K562 (cell line): Measurements from ENCODE around the gene ABHD17B. TPM values are rescaled to one million over a fixed set of nuclear protein-coding genes. Genes with fewer than 3 reads are reported as not detected.

ENCODE experiments used
- ATAC-seq: fragments of 200-7000 bp; cut with Tn5 transposase; 3 replicates; pipeline ENCODE4 v1.9.1; 2020; ENCODE audit warnings: moderate library complexity
- BruUV-seq: library from RNA; stranded (reverse); fragments of 400-500 nt; replicated peaks from 2 replicates; lab custom pipeline; 2021; lab: Mats Ljungman, UMichigan
- CTCF ChIA-PET: fragments of 300-600 bp; formaldehyde crosslinking; extraction: SDS; loops from one replicate; lab custom pipeline; 2021; ENCODE audit warnings: low intra/inter-chr PET ratio; lab: Yijun Ruan, JAX
- POLR2A ChIA-PET: fragments of 300-600, 350-650 bp; sonication (Branson Sonifier 250); formaldehyde crosslinking; extraction: SDS; loops from one replicate; lab custom pipeline; 2021; ENCODE audit warnings: antibody characterized with exemption, inconsistent platforms; lab: Yijun Ruan, JAX
- DNase-seq, 4 experiments: peaks; one replicate each; pipeline versions ENCODE4 v3.0.0 to v3.0.0-alpha.2; 2011 to 2018; ENCODE audit warnings: low spot score in 3 of 4, mixed read lengths in 3 of 4; ENCODE audit errors: extremely low read depth in 1 of 4
- FAIRE-seq: peaks from 2 replicates; lab custom pipeline; 2011; peaks lifted over from hg19 to GRCh38; lab: Jason Lieb, UNC
- H2AFZ ChIP-seq: 2 replicates; pipeline ENCODE4 v1.6.0; 2011; ENCODE audit warnings: low read depth, low read length, control low read depth, inconsistent platforms
- H3K27ac ChIP-seq: fragments of 200-600 bp; 3 replicates; pipeline ENCODE4 v1.8.0; 2011; ENCODE audit warnings: low read depth, mild to moderate bottlenecking, control low read depth, inconsistent platforms, low read length, moderate library complexity, mixed read lengths; ENCODE audit errors: extremely low read depth
- H3K27me3 ChIP-seq, 2 experiments: fragments of 300-600 bp in 1 of 2; 2 replicates in 1 of 2; 3 replicates in 1 of 2; pipeline versions ENCODE4 v1.6.0 to v1.8.0; 2011; ENCODE audit warnings: inconsistent platforms in 2 of 2, low read length in 2 of 2, mild to moderate bottlenecking in 1 of 2, mixed read lengths in 1 of 2, moderate library complexity in 1 of 2; ENCODE audit not compliant: control insufficient read depth in 2 of 2, insufficient read depth in 2 of 2
- H3K36me3 ChIP-seq: fragments of 300-600 bp; 3 replicates; pipeline ENCODE4 v1.8.0; 2011; ENCODE audit warnings: mild to moderate bottlenecking, low read length, inconsistent platforms; ENCODE audit not compliant: control insufficient read depth, insufficient read depth
- H3K4me1 ChIP-seq, 2 experiments: fragments of 200-600 bp in 1 of 2; replicated peaks in 1 of 2; 2 replicates in 1 of 2; 3 replicates in 1 of 2; pipeline versions ENCODE4 v1.5.1 to v1.8.0; 2011; ENCODE audit warnings: inconsistent platforms in 2 of 2, low read length in 2 of 2, mild to moderate bottlenecking in 1 of 2, mixed read lengths in 1 of 2, moderate library complexity in 1 of 2; ENCODE audit not compliant: control insufficient read depth in 2 of 2, insufficient read depth in 2 of 2
- H3K4me2 ChIP-seq: 2 replicates; pipeline ENCODE4 v1.6.1; 2011; ENCODE audit warnings: low read length, control low read depth, inconsistent platforms, mixed read lengths; ENCODE audit not compliant: insufficient read depth
- H3K4me3 ChIP-seq: fragments of 200-600 bp; sonication (generic), shearing (Covaris generic); 2 replicates; pipeline ENCODE4 v1.5.1; 2016; ENCODE audit warnings: control low read depth, inconsistent platforms
- H3K79me2 ChIP-seq: fragments of 200-600 bp; 3 replicates; pipeline ENCODE4 v1.8.0; 2011; ENCODE audit warnings: low read length, inconsistent platforms; ENCODE audit not compliant: control insufficient read depth, insufficient read depth
- H3K9ac ChIP-seq, 2 experiments: 2 replicates each; pipeline versions ENCODE4 v1.6.0 to v1.6.1; 2011; ENCODE audit warnings: low read depth in 2 of 2, low read length in 2 of 2, control low read depth in 1 of 2, inconsistent platforms in 1 of 2, mild to moderate bottlenecking in 1 of 2, mixed read lengths in 1 of 2; ENCODE audit not compliant: insufficient read depth in 1 of 2
- H3K9me1 ChIP-seq: one replicate; pipeline ENCODE4 v1.6.0; 2011; ENCODE audit warnings: inconsistent platforms, mild to moderate bottlenecking, low read length, moderate library complexity; ENCODE audit not compliant: control insufficient read depth, insufficient read depth
- H3K9me3 ChIP-seq: replicated peaks from 2 replicates; pipeline ENCODE4 v1.5.1; 2011; ENCODE audit warnings: low read depth, low read length, inconsistent platforms; ENCODE audit not compliant: control insufficient read depth, insufficient read depth
- H4K20me1 ChIP-seq: replicated peaks from 2 replicates; pipeline ENCODE4 v1.6.1; 2011; ENCODE audit warnings: low read length, inconsistent platforms, mixed read lengths; ENCODE audit not compliant: control insufficient read depth, insufficient read depth
- BMI1 ChIP-seq: fragments of 150-350 bp; IDR thresholded peaks from 2 replicates; pipeline ENCODE4 v1.6.1; 2014; ENCODE audit warnings: low read length
- EZH2 ChIP-seq: IDR thresholded peaks from 2 replicates; pipeline ENCODE4 v1.6.1; 2012; ENCODE audit warnings: low read depth, mild to moderate bottlenecking, inconsistent platforms, low read length, borderline replicate concordance
- HNRNPUL1 ChIP-seq: fragments of 200-400 bp; formaldehyde crosslinking; IDR thresholded peaks from 2 replicates; pipeline ENCODE4 v1.6.1; 2017; ENCODE audit warnings: low read length
- JUNB ChIP-seq: fragments of 450-650 bp; formaldehyde crosslinking; conservative IDR thresholded peaks from 2 replicates; pipeline ENCODE4 v1.4.0; 2020; ENCODE audit warnings: mild to moderate bottlenecking
- JUND ChIP-seq, 2 experiments: IDR thresholded peaks; 2 replicates in 1 of 2; 3 replicates in 1 of 2; pipeline ENCODE4 v1.6.1; 2011; ENCODE audit warnings: borderline replicate concordance in 2 of 2, low read depth in 2 of 2, low read length in 2 of 2, improper control_type of control experiment in 1 of 2, missing biosample characterization in 1 of 2, missing genetic modification characterization in 1 of 2, missing genetic modification reagents in 1 of 2
- NELFE ChIP-seq: IDR thresholded peaks from 2 replicates; pipeline ENCODE4 v1.6.1; 2011; ENCODE audit warnings: mild to moderate bottlenecking; ENCODE audit not compliant: insufficient read depth, insufficient read length
- SETDB1 ChIP-seq: IDR thresholded peaks from one replicate; pipeline ENCODE4 v1.6.1; 2012; ENCODE audit warnings: low read length, control low read depth, inconsistent platforms
- SMARCB1 ChIP-seq: IDR thresholded peaks from 2 replicates; pipeline ENCODE4 v1.6.1; 2011; ENCODE audit warnings: improper control_type of control experiment, low read depth; ENCODE audit not compliant: insufficient read length
- TEAD4 ChIP-seq, 2 experiments: sonication (generic) in 1 of 2; formaldehyde crosslinking in 1 of 2; IDR thresholded peaks; 2 replicates each; pipeline versions ENCODE4 v1.6.1 to v1.8.0; 2012 to 2022; ENCODE audit warnings: borderline replicate concordance in 1 of 2, inconsistent platforms in 1 of 2, low read length in 1 of 2, mild to moderate bottlenecking in 1 of 2, missing genetic modification reagents in 1 of 2
- YBX1 ChIP-seq: fragments of 450-650 bp; IDR thresholded peaks from 2 replicates; pipeline ENCODE4 v1.7.1; 2016; ENCODE audit warnings: mild to moderate bottlenecking
- ZNF212 ChIP-seq: fragments of 450-650 bp; formaldehyde crosslinking; IDR thresholded peaks from 2 replicates; pipeline ENCODE4 v1.4.0; 2020; ENCODE audit warnings: mild to moderate bottlenecking
- WGBS: fragments of 100-300 bp; shearing (Covaris generic); methylation state at CpG from one replicate; pipeline ENCODE4 v1.1.6; 2016; ENCODE audit warnings: low coverage, mixed read lengths; ENCODE audit not compliant: insufficient coverage; ENCODE audit errors: missing lambda C conversion rate; 5-methylcytosine and 5-hydroxymethylcytosine counted together
- in situ Hi-C: fragments of 300-500 bp; cut with MboI; formaldehyde crosslinking; loops from 4 replicates; pipeline ENCODE4 v1.15.0; 2018; ENCODE audit warnings: inconsistent platforms, mixed read lengths
- intact Hi-C: fragments of 100-400 bp; cut with micrococcal nuclease; formaldehyde crosslinking; loops from 2 replicates; pipeline ENCODE4 v1.14.2; 2022
- polyA plus RNA-seq, 8 experiments: library from polyadenylated mRNA; depleted of rRNA in 4 of 8; stranded (reverse) in 5 of 8; unstranded in 3 of 8; fragments of >200 nt; fragmentation: Nextera tagmentation in 2 of 8; fragmentation: Illumina TruSeq in 1 of 8; extraction: Ambion mirVana in 2 of 8; extraction: Trizol in 1 of 8; gene quantifications; 2 replicates each; pipeline versions ENCODE4 v1.2.1 to v1.2.3, GENCODE V29; 2011 to 2014; ENCODE audit warnings: inconsistent platforms in 1 of 8, missing spikeins in 1 of 8
- total RNA-seq, 7 experiments: library from RNA; depleted of rRNA in 6 of 7; stranded (reverse); fragments of >200 nt in 6 of 7; fragmentation: Illumina TruSeq in 2 of 7; extraction: Trizol in 2 of 7; gene quantifications; 2 replicates each; pipeline versions ENCODE4 v1.2.1 to v1.2.3, GENCODE V29; 2011 to 2021; ENCODE audit warnings: low replicate concordance in 1 of 7
- TF ChIP-seq, protein P1 (sequence below), 2 experiments: fragments of 200-800 bp in 1 of 2; sonication (Bioruptor generic) in 1 of 2; sonication (generic) in 1 of 2; formaldehyde crosslinking in 1 of 2; IDR thresholded peaks in 1 of 2; conservative IDR thresholded peaks in 1 of 2; 2 replicates each; pipeline versions ENCODE4 v1.5.0 to v1.6.1; 2016 to 2020; ENCODE audit warnings: missing compliant biosample characterization in 1 of 2, missing genetic modification characterization in 1 of 2, missing genetic modification reagents in 1 of 2
- TF ChIP-seq, protein P2 (sequence below): sonication (generic); formaldehyde crosslinking; IDR thresholded peaks from 2 replicates; pipeline ENCODE4 v1.8.1; 2023; ENCODE audit warnings: mild to moderate bottlenecking, missing genetic modification reagents
- TF ChIP-seq, protein P3 (sequence below): fragments of 450-650 bp; IDR thresholded peaks from one replicate; pipeline ENCODE4 v1.6.1; 2018; ENCODE audit warnings: mild to moderate bottlenecking, moderate library complexity; ENCODE audit not compliant: partially characterized antibody
- TF ChIP-seq, protein P4 (sequence below): sonication (generic); formaldehyde crosslinking; IDR thresholded peaks from 2 replicates; pipeline ENCODE4 v1.8.0; 2023; ENCODE audit warnings: mild to moderate bottlenecking, missing genetic modification reagents

Gene ABHD17B
- total and polyA plus RNA-seq, 9 of the 15 experiments (the other 6 are each of a cell fraction or from before 2014, with no cell fraction given), result 1.9 to 13.4 (median 10.1) TPM

DNA sequence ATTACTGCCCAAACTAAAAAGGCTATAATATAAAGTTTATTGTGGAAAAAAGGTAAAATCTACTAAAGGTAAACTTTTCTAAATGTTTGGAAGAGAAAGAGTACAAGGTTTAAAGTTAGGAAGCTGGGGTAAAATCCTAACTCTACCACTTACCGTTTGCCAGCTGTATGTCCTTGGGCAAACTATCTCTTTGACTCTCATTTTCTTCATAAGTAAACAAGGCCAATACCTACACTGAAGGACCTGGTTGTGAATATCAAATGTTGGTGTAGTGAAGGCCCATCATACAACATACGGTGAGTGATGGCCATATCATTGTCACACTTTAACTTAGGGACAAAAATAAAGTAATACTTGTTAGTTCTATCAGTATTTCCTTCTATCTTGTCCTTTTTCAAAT is 34.9 kb downstream of the ABHD17B start:
- 92% methylated on average over 2 of the region's 2 CpGs for WGBS
- no peak overlapping the region for H3K27ac ChIP-seq
- ChIA-PET POLR2A (no interaction called here), CTCF (no interaction called here)
- H2AFZ ChIP-seq, result no peak overlapping the region
- H3K9ac ChIP-seq, result no peak overlapping the region
- BruUV-seq, result no TSS peak
- H3K9me1 ChIP-seq, result no peaks in the 10 kb centered on the region
- intact Hi-C loops, result no loop called here
- no peak overlapping the region for H3K4me2 ChIP-seq
- peaks cover 54% of the 10 kb centered on the region for H3K79me2 ChIP-seq
- peaks cover 2% of the 10 kb centered on the region; the same call in 1 of the 2 replicates for H3K9me3 ChIP-seq
- no peak overlapping the region for H3K4me3 ChIP-seq
- no peaks in the 10 kb centered on the region for H3K4me1 ChIP-seq
- in situ Hi-C loops, result no loop called here
- no peaks in the 10 kb centered on the region for H3K27me3 ChIP-seq
- DNase-seq, result no peak
- H3K36me3 ChIP-seq, result peaks cover 12% of the 10 kb centered on the region; the same call in 1 of the 3 replicates
- no peak for ATAC-seq
- no peaks in the 10 kb centered on the region for H4K20me1 ChIP-seq
- no peak for FAIRE-seq
- TF ChIP-seq, protein P1, sequence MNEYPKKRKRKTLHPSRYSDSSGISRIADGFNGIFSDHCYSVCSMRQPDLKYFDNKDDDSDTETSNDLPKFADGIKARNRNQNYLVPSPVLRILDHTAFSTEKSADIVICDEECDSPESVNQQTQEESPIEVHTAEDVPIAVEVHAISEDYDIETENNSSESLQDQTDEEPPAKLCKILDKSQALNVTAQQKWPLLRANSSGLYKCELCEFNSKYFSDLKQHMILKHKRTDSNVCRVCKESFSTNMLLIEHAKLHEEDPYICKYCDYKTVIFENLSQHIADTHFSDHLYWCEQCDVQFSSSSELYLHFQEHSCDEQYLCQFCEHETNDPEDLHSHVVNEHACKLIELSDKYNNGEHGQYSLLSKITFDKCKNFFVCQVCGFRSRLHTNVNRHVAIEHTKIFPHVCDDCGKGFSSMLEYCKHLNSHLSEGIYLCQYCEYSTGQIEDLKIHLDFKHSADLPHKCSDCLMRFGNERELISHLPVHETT (CRISPR knock-in tag; conservative IDR thresholded peaks at IDR 0.05 in 1 of 2, IDR thresholded peaks at IDR 0.05 in 1 of 2), result no peak
- TF ChIP-seq EZH2, result no peak
- TF ChIP-seq BMI1, result no peak
- no peak for TF ChIP-seq TEAD4 (IDR thresholded peaks at IDR 0.05; ENCODE audit: low read length)
- TF ChIP-seq TEAD4 (CRISPR knock-in tag; IDR thresholded peaks at IDR 0.05; ENCODE audit: borderline replicate concordance), result no peak
- TF ChIP-seq, protein P2, sequence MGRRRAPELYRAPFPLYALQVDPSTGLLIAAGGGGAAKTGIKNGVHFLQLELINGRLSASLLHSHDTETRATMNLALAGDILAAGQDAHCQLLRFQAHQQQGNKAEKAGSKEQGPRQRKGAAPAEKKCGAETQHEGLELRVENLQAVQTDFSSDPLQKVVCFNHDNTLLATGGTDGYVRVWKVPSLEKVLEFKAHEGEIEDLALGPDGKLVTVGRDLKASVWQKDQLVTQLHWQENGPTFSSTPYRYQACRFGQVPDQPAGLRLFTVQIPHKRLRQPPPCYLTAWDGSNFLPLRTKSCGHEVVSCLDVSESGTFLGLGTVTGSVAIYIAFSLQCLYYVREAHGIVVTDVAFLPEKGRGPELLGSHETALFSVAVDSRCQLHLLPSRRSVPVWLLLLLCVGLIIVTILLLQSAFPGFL (CRISPR knock-in tag), result no peak
- TF ChIP-seq, protein P3, sequence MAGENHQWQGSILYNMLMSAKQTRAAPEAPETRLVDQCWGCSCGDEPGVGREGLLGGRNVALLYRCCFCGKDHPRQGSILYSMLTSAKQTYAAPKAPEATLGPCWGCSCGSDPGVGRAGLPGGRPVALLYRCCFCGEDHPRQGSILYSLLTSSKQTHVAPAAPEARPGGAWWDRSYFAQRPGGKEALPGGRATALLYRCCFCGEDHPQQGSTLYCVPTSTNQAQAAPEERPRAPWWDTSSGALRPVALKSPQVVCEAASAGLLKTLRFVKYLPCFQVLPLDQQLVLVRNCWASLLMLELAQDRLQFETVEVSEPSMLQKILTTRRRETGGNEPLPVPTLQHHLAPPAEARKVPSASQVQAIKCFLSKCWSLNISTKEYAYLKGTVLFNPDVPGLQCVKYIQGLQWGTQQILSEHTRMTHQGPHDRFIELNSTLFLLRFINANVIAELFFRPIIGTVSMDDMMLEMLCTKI, result no peak
- no peak for TF ChIP-seq SETDB1
- TF ChIP-seq HNRNPUL1, result no peak
- no peak for TF ChIP-seq SMARCB1
- TF ChIP-seq YBX1, result no peak
- TF ChIP-seq JUND (IDR thresholded peaks at IDR 0.05; ENCODE audit: borderline replicate concordance, low read depth, low read length), result no peak
- TF ChIP-seq JUND (tag; IDR thresholded peaks at IDR 0.05; ENCODE audit: borderline replicate concordance, low read depth, low read length), result no peak
- no peak for TF ChIP-seq NELFE
- TF ChIP-seq, protein P4, sequence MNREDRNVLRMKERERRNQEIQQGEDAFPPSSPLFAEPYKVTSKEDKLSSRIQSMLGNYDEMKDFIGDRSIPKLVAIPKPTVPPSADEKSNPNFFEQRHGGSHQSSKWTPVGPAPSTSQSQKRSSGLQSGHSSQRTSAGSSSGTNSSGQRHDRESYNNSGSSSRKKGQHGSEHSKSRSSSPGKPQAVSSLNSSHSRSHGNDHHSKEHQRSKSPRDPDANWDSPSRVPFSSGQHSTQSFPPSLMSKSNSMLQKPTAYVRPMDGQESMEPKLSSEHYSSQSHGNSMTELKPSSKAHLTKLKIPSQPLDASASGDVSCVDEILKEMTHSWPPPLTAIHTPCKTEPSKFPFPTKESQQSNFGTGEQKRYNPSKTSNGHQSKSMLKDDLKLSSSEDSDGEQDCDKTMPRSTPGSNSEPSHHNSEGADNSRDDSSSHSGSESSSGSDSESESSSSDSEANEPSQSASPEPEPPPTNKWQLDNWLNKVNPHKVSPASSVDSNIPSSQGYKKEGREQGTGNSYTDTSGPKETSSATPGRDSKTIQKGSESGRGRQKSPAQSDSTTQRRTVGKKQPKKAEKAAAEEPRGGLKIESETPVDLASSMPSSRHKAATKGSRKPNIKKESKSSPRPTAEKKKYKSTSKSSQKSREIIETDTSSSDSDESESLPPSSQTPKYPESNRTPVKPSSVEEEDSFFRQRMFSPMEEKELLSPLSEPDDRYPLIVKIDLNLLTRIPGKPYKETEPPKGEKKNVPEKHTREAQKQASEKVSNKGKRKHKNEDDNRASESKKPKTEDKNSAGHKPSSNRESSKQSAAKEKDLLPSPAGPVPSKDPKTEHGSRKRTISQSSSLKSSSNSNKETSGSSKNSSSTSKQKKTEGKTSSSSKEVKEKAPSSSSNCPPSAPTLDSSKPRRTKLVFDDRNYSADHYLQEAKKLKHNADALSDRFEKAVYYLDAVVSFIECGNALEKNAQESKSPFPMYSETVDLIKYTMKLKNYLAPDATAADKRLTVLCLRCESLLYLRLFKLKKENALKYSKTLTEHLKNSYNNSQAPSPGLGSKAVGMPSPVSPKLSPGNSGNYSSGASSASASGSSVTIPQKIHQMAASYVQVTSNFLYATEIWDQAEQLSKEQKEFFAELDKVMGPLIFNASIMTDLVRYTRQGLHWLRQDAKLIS (CRISPR knock-in tag), result no peak
- no peak for TF ChIP-seq ZNF212 (CRISPR knock-in tag)
- TF ChIP-seq JUNB (CRISPR knock-in tag), result no peak
